Mucosa of rectum (tissue), 2 donors: ENCODE measurements around the gene FADS3.

Experiments
- H3K27ac ChIP-seq, 2 donors: one replicate each; pipeline ENCODE4 v1.7.0; 2013; ENCODE audit warnings: inconsistent platforms in 2 of 2, low read depth in 2 of 2, low read length in 2 of 2
- H3K27me3 ChIP-seq, 2 donors: one replicate each; pipeline ENCODE4 v1.7.0; 2013; ENCODE audit warnings: low read length in 2 of 2; ENCODE audit not compliant: control insufficient read depth in 2 of 2, insufficient read depth in 2 of 2
- H3K36me3 ChIP-seq, 2 donors: one replicate each; pipeline ENCODE4 v1.7.0; 2013; ENCODE audit warnings: low read length in 2 of 2; ENCODE audit not compliant: control insufficient read depth in 2 of 2, insufficient read depth in 2 of 2
- H3K4me1 ChIP-seq, 2 donors: one replicate each; pipeline ENCODE4 v1.7.0; 2013; ENCODE audit warnings: low read length in 2 of 2, mild to moderate bottlenecking in 1 of 2; ENCODE audit not compliant: control insufficient read depth in 2 of 2, insufficient read depth in 2 of 2
- H3K4me3 ChIP-seq, 2 donors: one replicate each; pipeline ENCODE4 v1.7.0; 2013; ENCODE audit warnings: low read length in 2 of 2
- H3K9ac ChIP-seq, 2 donors: one replicate each; pipeline ENCODE4 v1.7.0; 2013; ENCODE audit warnings: low read length in 2 of 2, low read depth in 1 of 2, mild to moderate bottlenecking in 1 of 2
- H3K9me3 ChIP-seq, 2 donors: one replicate each; pipeline ENCODE4 v1.7.0; 2013; ENCODE audit warnings: low read length in 2 of 2; ENCODE audit not compliant: control insufficient read depth in 2 of 2
- donor health status: healthy.
- donor health status: Normal muscosa, but diverticular disease.

Gene FADS3

GRCh38 chr11:61880454-61880853 lies 10.9 kb downstream of the FADS3 start:
- no peaks in the 10 kb centered on the region for H3K9me3 ChIP-seq
- H3K4me3 ChIP-seq, result no peak overlapping the region
- H3K36me3 ChIP-seq, result no peaks in the 10 kb centered on the region
- no peak overlapping the region for H3K27ac ChIP-seq
- H3K9ac ChIP-seq, result no peak overlapping the region
- H3K4me1 ChIP-seq, result no peaks in the 10 kb centered on the region
- no peaks in the 10 kb centered on the region for H3K27me3 ChIP-seq

- no peak overlapping the region for H3K4me3 ChIP-seq
Measured at GRCh38 chr11:61880031-61880430, 11.3 kb downstream of the FADS3 start.

GRCh38 chr11:61879152-61879551 lies 12.2 kb downstream of the FADS3 start:
- Histone ChIP-seq H3K4me1 (no peaks in the 10 kb centered on the region), H3K9me3 (no peaks in the 10 kb centered on the region), H3K36me3 (no peaks in the 10 kb centered on the region), H3K27me3 (no peaks in the 10 kb centered on the region), H3K9ac (no peak overlapping the region), H3K27ac (no peak overlapping the region), H3K4me3 (no peak overlapping the region)

More at GRCh38 chr11:61880031-61880430, 11.3 kb downstream of the FADS3 start:
- H3K9me3 ChIP-seq, result no peaks in the 10 kb centered on the region
- H3K27me3 ChIP-seq, result no peaks in the 10 kb centered on the region
- H3K9ac ChIP-seq, result no peak overlapping the region
- no peaks in the 10 kb centered on the region for H3K4me1 ChIP-seq
- no peak overlapping the region for H3K27ac ChIP-seq
- no peaks in the 10 kb centered on the region for H3K36me3 ChIP-seq

GRCh38 chr11:61875698-61876097 lies 15.6 kb downstream of the FADS3 start:
- Histone ChIP-seq H3K27me3 (peaks cover 3 to 4% of the 10 kb centered on the region in 2 donors), H3K27ac (no peak overlapping the region)

GRCh38 chr11:61874853-61875252 lies 16.5 kb downstream of the FADS3 start:
- Histone ChIP-seq H3K4me3 (no peak overlapping the region), H3K36me3 (no peaks in the 10 kb centered on the region), H3K27me3 (peaks cover 3 to 4% of the 10 kb centered on the region in 2 donors), H3K27ac (no peak overlapping the region), H3K9me3 (no peaks in the 10 kb centered on the region), H3K9ac (no peak overlapping the region), H3K4me1 (peaks cover 2 to 5% of the 10 kb centered on the region in 2 donors)

More at GRCh38 chr11:61875698-61876097, 15.6 kb downstream of the FADS3 start:
- H3K4me3 ChIP-seq, result no peak overlapping the region
- no peak overlapping the region for H3K9ac ChIP-seq
- no peaks in the 10 kb centered on the region for H3K9me3 ChIP-seq
- peaks cover 2% of the 10 kb centered on the region in 2 donors for H3K4me1 ChIP-seq
- H3K36me3 ChIP-seq, result no peaks in the 10 kb centered on the region

- Histone ChIP-seq H3K36me3 (no peaks in the 10 kb centered on the region), H3K9ac (no peak overlapping the region), H3K9me3 (no peaks in the 10 kb centered on the region), H3K27ac (no peak overlapping the region), H3K27me3 (peaks cover 3 to 4% of the 10 kb centered on the region in 2 donors), H3K4me1 (peaks cover 2 to 5% of the 10 kb centered on the region in 2 donors), H3K4me3 (no peak overlapping the region)
Measured at GRCh38 chr11:61874377-61874809, 17.0 kb downstream of the FADS3 start.

GRCh38 chr11:61873588-61874376 lies 17.6 kb downstream of the FADS3 start:
- peaks cover 2 to 5% of the 10 kb centered on the region in 2 donors for H3K4me1 ChIP-seq
- H3K4me3 ChIP-seq, result no peak overlapping the region
- H3K9ac ChIP-seq, result no peak overlapping the region
- H3K27me3 ChIP-seq, result peaks cover 3 to 4% of the 10 kb centered on the region in 2 donors
- no peaks in the 10 kb centered on the region for H3K36me3 ChIP-seq
- no peak overlapping the region for H3K27ac ChIP-seq
- H3K9me3 ChIP-seq, result no peaks in the 10 kb centered on the region

GRCh38 chr11:61872935-61873565 lies 18.3 kb downstream of the FADS3 start:
- no peak overlapping the region for H3K27ac ChIP-seq
- peaks cover 3 to 4% of the 10 kb centered on the region in 2 donors for H3K27me3 ChIP-seq
- peaks cover 2 to 5% of the 10 kb centered on the region in 2 donors for H3K4me1 ChIP-seq
- no peak overlapping the region for H3K9ac ChIP-seq
- H3K4me3 ChIP-seq, result no peak overlapping the region
- no peaks in the 10 kb centered on the region for H3K36me3 ChIP-seq
- no peaks in the 10 kb centered on the region for H3K9me3 ChIP-seq

- Histone ChIP-seq H3K9me3 (no peaks in the 10 kb centered on the region), H3K27me3 (peaks cover 3 to 4% of the 10 kb centered on the region in 2 donors), H3K9ac (no peak overlapping the region), H3K36me3 (no peaks in the 10 kb centered on the region), H3K4me3 (peak overlapping the region in 1 of 2 donors; percentile 31), H3K4me1 (peaks cover 2 to 5% of the 10 kb centered on the region in 2 donors), H3K27ac (no peak overlapping the region)
Measured at GRCh38 chr11:61871158-61871597, 20.2 kb downstream of the FADS3 start.

- Histone ChIP-seq H3K36me3 (no peaks in the 10 kb centered on the region), H3K9me3 (no peaks in the 10 kb centered on the region), H3K27ac (no peak overlapping the region), H3K4me1 (peaks cover 2 to 5% of the 10 kb centered on the region in 2 donors), H3K9ac (no peak overlapping the region), H3K4me3 (no peak overlapping the region), H3K27me3 (peaks cover 3 to 4% of the 10 kb centered on the region in 2 donors)
Measured at GRCh38 chr11:61870541-61871031, 20.8 kb downstream of the FADS3 start.
